ENCODE measurements around the gene TEK.
"Not testable (repeated sequence)": the region's sequence is repeated elsewhere in the genome, so short reads cannot be mapped to it uniquely, and the experiment has no call there.

The TEK gene

GRCh38 chr9:27108981-27109541 is at the start of gene TEK:
TEK (plus strand) TSS chr9:27109225; CDS start chr9:27109591, 366 bp downstream.
- no peak for DNase-seq (ENCODE audit: low read depth in 2 of 2)

GRCh38 chr9:27059412-27059811 is 49.6 kb upstream of the TEK start:
- DNase-seq (ENCODE audit: low read depth in 2 of 2), result no peak

GRCh38 chr9:27059907-27060306 is 49.1 kb upstream of the TEK start:
- no peak for DNase-seq (ENCODE audit: low read depth in 2 of 2)

- DNase-seq (ENCODE audit: low read depth in 2 of 2), result no peak
Measured at GRCh38 chr9:27065288-27065687, 43.7 kb upstream of the TEK start.

- no peak for DNase-seq (ENCODE audit: low read depth in 2 of 2)
Measured at GRCh38 chr9:27073841-27074728, 34.9 kb upstream of the TEK start.

GRCh38 chr9:27078685-27079084 is 30.3 kb upstream of the TEK start:
- no peak for DNase-seq (ENCODE audit: low read depth in 2 of 2)

GRCh38 chr9:27085456-27085855 is 23.6 kb upstream of the TEK start:
- DNase-seq (ENCODE audit: low read depth in 2 of 2), result no peak

- DNase-seq (ENCODE audit: low read depth in 2 of 2), result no peak
Measured at GRCh38 chr9:27086818-27087680, 22.0 kb upstream of the TEK start.

GRCh38 chr9:27088981-27089380 is 20.0 kb upstream of the TEK start:
- DNase-seq (ENCODE audit: low read depth in 2 of 2), result no peak

- no peak for DNase-seq (ENCODE audit: low read depth in 2 of 2)
Measured at GRCh38 chr9:27089706-27090105, 19.3 kb upstream of the TEK start.

GRCh38 chr9:27090231-27090630 is 18.8 kb upstream of the TEK start:
- DNase-seq (ENCODE audit: low read depth in 2 of 2), result no peak

- no peak for DNase-seq (ENCODE audit: low read depth in 2 of 2)
Measured at GRCh38 chr9:27090711-27091110, 18.3 kb upstream of the TEK start.

- not testable (repeated sequence) for DNase-seq (ENCODE audit: low read depth in 2 of 2)
Measured at GRCh38 chr9:27092496-27092895, 16.5 kb upstream of the TEK start.

GRCh38 chr9:27093384-27094067 is 15.5 kb upstream of the TEK start:
- not testable (repeated sequence) for DNase-seq (ENCODE audit: low read depth in 2 of 2)

GRCh38 chr9:27094640-27095298 is 14.3 kb upstream of the TEK start:
- DNase-seq (ENCODE audit: low read depth in 2 of 2), result no peak

GRCh38 chr9:27107241-27107640 is 1.8 kb upstream of the TEK start:
- DNase-seq (ENCODE audit: low read depth in 2 of 2), result no peak

- no peak for DNase-seq (ENCODE audit: low read depth in 2 of 2)
Measured at GRCh38 chr9:27109621-27110020, 596 bp downstream of the TEK start.

- DNase-seq (ENCODE audit: low read depth in 2 of 2), result no peak
Measured at GRCh38 chr9:27110181-27110580, 1.2 kb downstream of the TEK start.

GRCh38 chr9:27112235-27112634 is 3.2 kb downstream of the TEK start:
- DNase-seq (ENCODE audit: low read depth in 2 of 2), result no peak

GRCh38 chr9:27117489-27118135 is 8.6 kb downstream of the TEK start:
- DNase-seq (ENCODE audit: low read depth in 2 of 2), result no peak

GRCh38 chr9:27118916-27119315 is 9.9 kb downstream of the TEK start:
- DNase-seq (ENCODE audit: low read depth in 2 of 2), result no peak
